ENCODE data around the gene MTFP1.
A peak's percentile ranks its signal among the peaks of the same experiment; 100 is the strongest.

MTFP1 gene

DNA sequence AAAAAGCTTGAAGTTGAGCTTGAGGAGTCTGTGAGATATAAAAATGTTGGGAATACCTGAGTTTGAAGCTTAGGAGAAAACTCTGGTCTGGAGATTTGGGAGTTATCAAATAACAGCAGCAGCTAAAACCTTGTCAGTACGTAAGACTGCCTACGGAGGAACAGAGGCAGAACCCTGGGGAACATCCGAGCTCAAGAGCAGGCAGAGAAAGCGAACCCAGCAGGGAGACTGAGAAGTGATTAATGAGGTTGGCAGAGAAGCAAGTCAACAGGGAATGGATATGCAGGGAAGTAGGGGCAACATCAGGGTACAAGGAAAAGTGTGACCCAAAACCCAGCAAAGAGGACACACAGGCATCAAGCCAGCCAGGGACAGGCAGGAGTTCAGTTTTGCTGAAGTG lies 12.6 kb upstream of the MTFP1 start:
- no peak overlapping the region for H3K4me3 ChIP-seq (replicated peaks in 1 of 2; ENCODE audit: low read depth in 2 of 2, low read length in 2 of 2)
- no peak for TF ChIP-seq CTCF (IDR thresholded peaks at IDR 0.05; ENCODE audit: low read depth, low read length)
- no peak for DNase-seq (ENCODE audit: low read depth in 2 of 2)

- no peak for TF ChIP-seq CTCF (IDR thresholded peaks at IDR 0.05; ENCODE audit: low read depth, low read length)
- H3K4me3 ChIP-seq (replicated peaks in 1 of 2; ENCODE audit: low read depth in 2 of 2, low read length in 2 of 2) = no peak overlapping the region
- no peak for DNase-seq (ENCODE audit: low read depth in 2 of 2)
Measured at GRCh38 chr22:30413745-30414524, 11.6 kb upstream of the MTFP1 start.

GRCh38 chr22:30414525-30415047 lies 11.0 kb upstream of the MTFP1 start:
- TF ChIP-seq CTCF (IDR thresholded peaks at IDR 0.05; ENCODE audit: low read depth, low read length) = no peak
- peak in 1 of 2 donors; percentile 74 for DNase-seq (ENCODE audit: low read depth in 2 of 2)
- no peak overlapping the region for H3K4me3 ChIP-seq (replicated peaks in 1 of 2; ENCODE audit: low read depth in 2 of 2, low read length in 2 of 2)

DNA sequence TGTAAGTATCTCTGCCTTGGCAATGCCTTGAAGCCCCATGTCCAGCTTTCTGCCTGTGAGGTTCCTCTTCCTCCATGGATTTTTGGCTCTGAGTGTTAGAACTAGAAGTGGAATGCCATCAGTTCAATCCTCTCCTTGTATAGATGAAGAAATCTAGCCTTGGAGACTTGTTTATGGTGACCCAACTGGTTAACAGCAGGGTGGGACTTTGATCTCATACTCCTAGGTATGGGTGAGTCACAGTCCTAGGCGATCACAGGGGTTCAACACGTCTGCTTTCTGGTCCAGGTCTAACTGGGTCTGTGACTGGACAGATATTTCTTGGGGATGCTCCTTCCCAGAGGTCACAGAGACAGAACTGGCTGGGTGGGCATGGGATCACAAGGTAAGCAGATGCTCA lies 9.2 kb upstream of the MTFP1 start:
- no peak for TF ChIP-seq CTCF (IDR thresholded peaks at IDR 0.05; ENCODE audit: low read depth, low read length)
- DNase-seq (ENCODE audit: low read depth in 2 of 2) = peak in 1 of 2 donors; percentile 32
- H3K4me3 ChIP-seq (replicated peaks in 1 of 2; ENCODE audit: low read depth in 2 of 2, low read length in 2 of 2) = no peak overlapping the region

GRCh38 chr22:30416837-30417236 lies 8.7 kb upstream of the MTFP1 start:
- no peak overlapping the region for H3K4me3 ChIP-seq (replicated peaks in 1 of 2; ENCODE audit: low read depth in 2 of 2, low read length in 2 of 2)
- no peak for TF ChIP-seq CTCF (IDR thresholded peaks at IDR 0.05; ENCODE audit: low read depth, low read length)
- no peak for DNase-seq (ENCODE audit: low read depth in 2 of 2)

- TF ChIP-seq CTCF (IDR thresholded peaks at IDR 0.05; ENCODE audit: low read depth, low read length) = no peak
- peak; percentile 89 to 92 for DNase-seq (ENCODE audit: low read depth in 2 of 2)
- no peak overlapping the region for H3K4me3 ChIP-seq (replicated peaks in 1 of 2; ENCODE audit: low read depth in 2 of 2, low read length in 2 of 2)
Measured at GRCh38 chr22:30420347-30421125, 5.0 kb upstream of the MTFP1 start.

Data from cardiac fibroblast (primary cell).